Smooth muscle cell (in vitro differentiated cells): ENCODE data around the gene CAMK2D. TPM values are rescaled to one million over a fixed set of nuclear protein-coding genes. Genes with fewer than 3 reads are reported as not detected.

Source experiments
- DNase-seq: peaks from one replicate; lab custom pipeline; 2025; ENCODE audit not compliant: unreplicated experiment; lab: John Stamatoyannopoulos, UW
- H2AFZ ChIP-seq: fragments of 200-600 bp; sonication (generic); 2 replicates; pipeline ENCODE4 v1.6.0; 2016; ENCODE audit warnings: antibody characterized with exemption, low read depth, mild to moderate bottlenecking
- H3F3A ChIP-seq: fragments of 200-600 bp; sonication (generic); 2 replicates; pipeline ENCODE4 v1.6.0; 2017; ENCODE audit warnings: antibody characterized with exemption, low read depth
- H3K27ac ChIP-seq: fragments of 200-600 bp; sonication (generic); 2 replicates; pipeline ENCODE4 v1.5.1; 2016; ENCODE audit warnings: low read depth, mild to moderate bottlenecking
- H3K27me3 ChIP-seq: fragments of 200-600 bp; sonication (generic); 2 replicates; pipeline ENCODE4 v1.6.1; 2016; ENCODE audit warnings: low read depth, mild to moderate bottlenecking
- H3K36me3 ChIP-seq: fragments of 200-600 bp; sonication (generic); 2 replicates; pipeline ENCODE4 v1.5.1; 2016; ENCODE audit warnings: low read depth
- H3K4me1 ChIP-seq: fragments of 200-600 bp; sonication (generic); 2 replicates; pipeline ENCODE4 v1.5.1; 2016; ENCODE audit warnings: low read depth
- H3K4me2 ChIP-seq: fragments of 200-600 bp; sonication (generic); 2 replicates; pipeline ENCODE4 v1.6.0; 2016; ENCODE audit warnings: mild to moderate bottlenecking
- H3K4me3 ChIP-seq: fragments of 200-600 bp; sonication (generic); 2 replicates; pipeline ENCODE4 v1.5.1; 2016; ENCODE audit warnings: mild to moderate bottlenecking
- H3K79me2 ChIP-seq: fragments of 200-600 bp; sonication (generic); 2 replicates; pipeline ENCODE4 v1.6.0; 2016; ENCODE audit warnings: low read depth, mild to moderate bottlenecking
- H3K9ac ChIP-seq: fragments of 200-600 bp; sonication (generic); 2 replicates; pipeline ENCODE4 v1.6.0; 2016; ENCODE audit warnings: low read depth
- H3K9me3 ChIP-seq: fragments of 200-600 bp; sonication (generic); replicated peaks from 2 replicates; pipeline ENCODE4 v1.5.1; 2016; ENCODE audit warnings: low read depth
- H4K20me1 ChIP-seq: fragments of 200-600 bp; sonication (generic); 2 replicates; pipeline ENCODE4 v1.6.0; 2016; ENCODE audit warnings: low read depth
- WGBS: methylation state at CpG from one replicate; pipeline ENCODE4 v1.1.7; 2016; ENCODE audit warnings: low lambda C conversion rate; 5-methylcytosine and 5-hydroxymethylcytosine counted together
- polyA plus RNA-seq: library from polyadenylated mRNA; unstranded; fragments of >200 nt; fragmentation: Nextera tagmentation; extraction: Ambion mirVana; gene quantifications from 2 replicates; pipeline ENCODE4 v1.2.1, GENCODE V29; 2016
- total RNA-seq: library from RNA; depleted of rRNA; stranded (reverse); fragments of >200 nt; gene quantifications from 2 replicates; pipeline ENCODE4 v1.2.3, GENCODE V29; 2014
- TF ChIP-seq, protein P1 (sequence below): fragments of 200-600 bp; sonication (generic); IDR thresholded peaks from 2 replicates; pipeline ENCODE4 v1.5.1; 2017; ENCODE audit warnings: borderline replicate concordance, mild to moderate bottlenecking, antibody characterized with exemption; ENCODE audit not compliant: insufficient read depth, poor library complexity, severe bottlenecking

Gene CAMK2D
- total and polyA plus RNA-seq, 2 experiments from 2014 or later, result 17.2 to 36.0 TPM

DNA sequence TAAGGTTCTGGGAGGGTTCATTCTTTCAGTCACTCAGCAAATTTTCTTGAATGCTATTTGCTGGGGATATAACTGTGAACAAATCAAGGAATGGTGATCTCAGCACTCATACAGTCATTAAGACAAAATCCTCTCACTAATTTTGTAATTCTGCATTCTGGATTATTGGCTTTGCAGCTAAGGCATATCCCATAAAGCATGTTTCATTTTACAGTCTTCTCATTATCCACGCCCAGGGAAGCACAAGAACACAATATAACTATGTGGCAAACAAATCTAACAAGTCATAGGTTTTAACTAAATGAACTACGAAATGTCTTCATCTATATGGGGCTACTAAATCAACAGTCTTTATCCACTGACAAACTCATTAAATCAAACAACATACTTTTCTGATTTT, 139.9 kb downstream of the CAMK2D start:
- TF ChIP-seq, protein P1, sequence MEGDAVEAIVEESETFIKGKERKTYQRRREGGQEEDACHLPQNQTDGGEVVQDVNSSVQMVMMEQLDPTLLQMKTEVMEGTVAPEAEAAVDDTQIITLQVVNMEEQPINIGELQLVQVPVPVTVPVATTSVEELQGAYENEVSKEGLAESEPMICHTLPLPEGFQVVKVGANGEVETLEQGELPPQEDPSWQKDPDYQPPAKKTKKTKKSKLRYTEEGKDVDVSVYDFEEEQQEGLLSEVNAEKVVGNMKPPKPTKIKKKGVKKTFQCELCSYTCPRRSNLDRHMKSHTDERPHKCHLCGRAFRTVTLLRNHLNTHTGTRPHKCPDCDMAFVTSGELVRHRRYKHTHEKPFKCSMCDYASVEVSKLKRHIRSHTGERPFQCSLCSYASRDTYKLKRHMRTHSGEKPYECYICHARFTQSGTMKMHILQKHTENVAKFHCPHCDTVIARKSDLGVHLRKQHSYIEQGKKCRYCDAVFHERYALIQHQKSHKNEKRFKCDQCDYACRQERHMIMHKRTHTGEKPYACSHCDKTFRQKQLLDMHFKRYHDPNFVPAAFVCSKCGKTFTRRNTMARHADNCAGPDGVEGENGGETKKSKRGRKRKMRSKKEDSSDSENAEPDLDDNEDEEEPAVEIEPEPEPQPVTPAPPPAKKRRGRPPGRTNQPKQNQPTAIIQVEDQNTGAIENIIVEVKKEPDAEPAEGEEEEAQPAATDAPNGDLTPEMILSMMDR, result no peak
- no peak overlapping the region for H3K27ac ChIP-seq
- no peaks in the 10 kb centered on the region for H3K79me2 ChIP-seq
- H3K4me1 ChIP-seq, result no peaks in the 10 kb centered on the region
- no peak overlapping the region for H2AFZ ChIP-seq
- H3K4me3 ChIP-seq, result no peak overlapping the region
- no peak overlapping the region for H3K9ac ChIP-seq
- WGBS, result 93% methylated on average over 2 of the region's 2 CpGs
- H4K20me1 ChIP-seq, result no peaks in the 10 kb centered on the region
- no peaks in the 10 kb centered on the region for H3K9me3 ChIP-seq
- no peaks in the 10 kb centered on the region for H3F3A ChIP-seq
- DNase-seq, result no peak
- H3K4me2 ChIP-seq, result no peak overlapping the region
- no peaks in the 10 kb centered on the region for H3K27me3 ChIP-seq
- peaks cover 4% of the 10 kb centered on the region for H3K36me3 ChIP-seq

DNA sequence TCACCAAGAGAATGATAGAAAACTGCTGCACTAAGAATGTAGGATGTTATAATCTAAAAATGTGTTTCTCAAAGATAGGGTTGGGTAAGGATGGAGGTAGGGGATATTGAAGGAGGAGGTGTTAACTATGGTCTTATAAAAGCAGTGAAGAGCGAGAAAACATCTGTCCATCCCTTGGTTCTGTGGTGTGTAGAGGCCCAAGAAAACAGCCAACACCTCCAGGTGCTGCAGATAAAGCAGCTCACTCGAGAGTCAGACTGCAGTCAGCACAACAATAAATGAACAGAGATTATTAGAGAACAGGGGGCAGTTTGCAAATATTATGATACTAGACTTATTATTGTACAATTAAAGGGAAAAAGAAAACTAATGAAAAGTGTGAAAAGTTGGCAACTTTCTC, 141.5 kb downstream of the CAMK2D start:
- H3K79me2 ChIP-seq, result no peaks in the 10 kb centered on the region

DNA sequence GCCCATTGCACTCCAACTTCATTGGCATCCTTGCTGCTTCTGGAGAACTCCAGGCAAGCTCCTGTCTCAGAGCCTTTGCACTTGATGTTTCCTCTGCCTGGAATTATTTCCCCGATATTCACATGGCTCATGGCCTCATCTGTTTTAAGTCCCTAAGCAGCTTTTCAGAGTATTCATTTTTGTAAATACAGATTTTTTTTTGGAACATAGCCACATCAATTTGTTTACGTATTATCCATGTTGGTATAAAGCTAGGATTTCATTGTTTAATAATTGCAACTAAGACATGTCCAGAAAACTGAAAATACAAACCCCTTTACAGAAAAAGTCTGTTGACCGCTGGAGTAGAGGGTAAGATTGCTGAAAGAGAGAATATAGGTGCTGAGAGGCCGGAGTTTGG, 142.0 kb downstream of the CAMK2D start:
- no peaks in the 10 kb centered on the region for H3K79me2 ChIP-seq
- TF ChIP-seq, protein P1, result no peak
- H3K9ac ChIP-seq, result no peak overlapping the region
- H3F3A ChIP-seq, result no peaks in the 10 kb centered on the region
- no peaks in the 10 kb centered on the region for H3K9me3 ChIP-seq
- H4K20me1 ChIP-seq, result peaks cover 3% of the 10 kb centered on the region
- H2AFZ ChIP-seq, result no peak overlapping the region
- no peak for DNase-seq
- no peak overlapping the region for H3K4me3 ChIP-seq
- H3K27ac ChIP-seq, result no peak overlapping the region
- 97% methylated on average over 4 of the region's 4 CpGs for WGBS
- H3K4me2 ChIP-seq, result no peak overlapping the region
- H3K36me3 ChIP-seq, result peaks cover 3% of the 10 kb centered on the region
- H3K27me3 ChIP-seq, result no peaks in the 10 kb centered on the region
- no peaks in the 10 kb centered on the region for H3K4me1 ChIP-seq

More for the DNA sequence above, 141.5 kb downstream of the CAMK2D start:
- Histone ChIP-seq H4K20me1 (no peaks in the 10 kb centered on the region), H3K36me3 (peaks cover 4% of the 10 kb centered on the region), H3K27ac (no peak overlapping the region), H3K4me2 (no peak overlapping the region), H3K4me1 (no peaks in the 10 kb centered on the region), H2AFZ (no peak overlapping the region), H3K9ac (no peak overlapping the region), H3K27me3 (no peaks in the 10 kb centered on the region), H3K9me3 (no peaks in the 10 kb centered on the region), H3F3A (no peaks in the 10 kb centered on the region), H3K4me3 (no peak overlapping the region)
- TF ChIP-seq, protein P1, result no peak
- WGBS, result 90% methylated on average over 2 of the region's 2 CpGs
- DNase-seq, result no peak

GRCh38 chr4:113618205-113618604, 143.3 kb downstream of the CAMK2D start:
- Histone ChIP-seq H3K4me2 (no peak overlapping the region), H3K36me3 (no peaks in the 10 kb centered on the region), H4K20me1 (peaks cover 7% of the 10 kb centered on the region), H3K4me1 (no peaks in the 10 kb centered on the region), H3K27me3 (no peaks in the 10 kb centered on the region), H3K9me3 (no peaks in the 10 kb centered on the region), H3K79me2 (no peaks in the 10 kb centered on the region), H3K27ac (no peak overlapping the region), H3F3A (no peaks in the 10 kb centered on the region), H2AFZ (no peak overlapping the region), H3K9ac (no peak overlapping the region), H3K4me3 (no peak overlapping the region)
- TF ChIP-seq, protein P1, result no peak
- DNase-seq, result no peak
- WGBS, result 96% methylated on average over 2 of the region's 2 CpGs
